DOHH2 (cell line): Measurements from ENCODE around the gene CARNS1.

Experiments
- H3F3A ChIP-seq: fragments of 200-600 bp; sonication (generic), shearing (Covaris generic); 2 replicates; pipeline ENCODE4 v1.6.0; 2016; ENCODE audit warnings: antibody characterized with exemption, mild to moderate bottlenecking; ENCODE audit not compliant: control insufficient read depth, insufficient read depth
- H3K27ac ChIP-seq: fragments of 200-600 bp; sonication (generic); 2 replicates; pipeline ENCODE4 v1.5.1; 2014; ENCODE audit warnings: low read depth, mild to moderate bottlenecking, low read length, moderate library complexity
- H3K27me3 ChIP-seq: fragments of 200-600 bp; sonication (generic); 2 replicates; pipeline ENCODE4 v1.6.1; 2014; ENCODE audit warnings: mild to moderate bottlenecking, low read length, mixed read lengths; ENCODE audit not compliant: control insufficient read depth
- H3K36me3 ChIP-seq: fragments of 200-600 bp; sonication (generic); 2 replicates; pipeline ENCODE4 v1.6.1; 2014; ENCODE audit warnings: mild to moderate bottlenecking, low read length, moderate library complexity, mixed read lengths; ENCODE audit not compliant: control insufficient read depth
- H3K4me1 ChIP-seq: fragments of 200-600 bp; sonication (generic); 2 replicates; pipeline ENCODE4 v1.6.1; 2014; ENCODE audit warnings: mild to moderate bottlenecking, low read length, mixed read lengths; ENCODE audit not compliant: control insufficient read depth
- H3K4me2 ChIP-seq: fragments of 200-600 bp; sonication (generic); 2 replicates; pipeline ENCODE4 v1.6.0; 2014; ENCODE audit warnings: mild to moderate bottlenecking, low read length, moderate library complexity
- H3K4me3 ChIP-seq: fragments of 200-600 bp; sonication (generic); 2 replicates; pipeline ENCODE4 v1.5.1; 2014; ENCODE audit warnings: mild to moderate bottlenecking, low read length, mixed read lengths
- H3K79me2 ChIP-seq: fragments of 200-600 bp; sonication (generic); 2 replicates; pipeline ENCODE4 v1.6.1; 2014; ENCODE audit warnings: mild to moderate bottlenecking, low read length, mixed read lengths; ENCODE audit not compliant: control insufficient read depth
- H3K9me2 ChIP-seq: fragments of 200-600 bp; sonication (generic); replicated peaks from 2 replicates; pipeline ENCODE4 v1.6.1; 2014; ENCODE audit warnings: mild to moderate bottlenecking, low read length, mixed read lengths; ENCODE audit not compliant: control insufficient read depth
- H3K9me3 ChIP-seq: fragments of 200-600 bp; sonication (generic); 2 replicates; pipeline ENCODE4 v1.6.1; 2014; ENCODE audit warnings: antibody characterized with exemption, low read length, mixed read lengths; ENCODE audit not compliant: control insufficient read depth, insufficient read depth
- H4K20me1 ChIP-seq: fragments of 200-600 bp; sonication (generic); 2 replicates; pipeline ENCODE4 v1.6.0; 2014; ENCODE audit warnings: low read depth, mild to moderate bottlenecking, antibody characterized with exemption, low read length, moderate library complexity; ENCODE audit not compliant: control insufficient read depth, insufficient read depth
- EZH2phosphoT487 ChIP-seq: fragments of 200-600 bp; sonication (generic); IDR thresholded peaks from 2 replicates; pipeline ENCODE4 v1.6.1; 2017; ENCODE audit warnings: borderline replicate concordance, mild to moderate bottlenecking, antibody characterized with exemption, low read length, moderate library complexity, mixed read lengths
- TF ChIP-seq, protein P1 (sequence below): fragments of 200-600 bp; sonication (generic); IDR thresholded peaks from one replicate; pipeline ENCODE4 v1.5.1; 2014; ENCODE audit warnings: antibody characterized with exemption, mild to moderate bottlenecking, low read depth, low read length; ENCODE audit not compliant: poor library complexity, severe bottlenecking

The CARNS1 gene

DNA sequence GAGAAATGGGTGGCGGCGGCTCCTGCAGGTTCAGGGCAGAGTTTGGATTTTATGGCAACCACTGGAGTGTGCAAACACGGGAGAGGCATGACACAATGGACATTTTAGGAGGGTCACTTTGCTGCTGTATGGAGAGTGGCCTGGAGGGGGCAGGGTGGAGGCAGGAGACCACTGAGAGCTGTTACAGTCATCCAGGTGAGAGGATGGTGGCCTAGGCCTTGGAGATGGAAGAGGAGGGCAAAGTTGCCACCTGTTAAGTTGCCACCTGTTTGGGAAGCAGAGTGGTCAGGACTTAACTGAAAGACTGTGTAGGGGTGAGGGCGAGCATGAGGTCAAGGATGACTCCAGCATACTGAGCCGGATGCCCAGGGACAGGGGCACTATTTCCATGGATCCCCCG, 26.0 kb upstream of the CARNS1 start:
- H3K4me2 ChIP-seq = no peak overlapping the region

DNA sequence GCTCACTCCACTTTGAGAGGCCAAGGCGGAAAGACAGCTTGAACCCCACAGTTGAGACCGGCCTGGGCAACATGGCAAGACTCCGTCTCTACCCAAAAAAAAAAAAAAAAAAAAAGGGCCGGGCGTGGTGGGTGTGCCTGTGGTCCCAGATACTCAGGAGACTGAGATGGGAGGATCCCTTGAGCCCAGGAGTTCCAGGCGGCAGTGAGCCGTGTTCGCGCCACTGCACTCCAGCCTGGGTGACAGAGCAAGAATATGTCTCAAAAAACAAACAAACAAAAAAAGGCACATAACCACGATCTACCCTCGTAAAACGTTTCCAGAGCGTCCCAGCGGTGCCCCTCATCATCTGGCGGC, 24.6 kb upstream of the CARNS1 start:
- H3K36me3 ChIP-seq = peaks cover 31% of the 10 kb centered on the region
- H3F3A ChIP-seq = 0 out of 2 replicates have a peak, but pooled peaks cover 4% of the 10 kb centered on the region
- peak overlapping the region; percentile 75 for H3K4me3 ChIP-seq
- H3K79me2 ChIP-seq = peaks cover 42% of the 10 kb centered on the region
- H3K9me3 ChIP-seq = no peaks in the 10 kb centered on the region
- peaks cover 35% of the 10 kb centered on the region for H3K4me1 ChIP-seq
- peak overlapping the region; percentile 90 for H3K4me2 ChIP-seq
- H3K9me2 ChIP-seq = no peaks in the 10 kb centered on the region
- H3K27ac ChIP-seq = no peak overlapping the region; the same call in 1 of the 2 replicates
- H3K27me3 ChIP-seq = no peaks in the 10 kb centered on the region
- H4K20me1 ChIP-seq = no peaks in the 10 kb centered on the region
- TF ChIP-seq, protein P1, sequence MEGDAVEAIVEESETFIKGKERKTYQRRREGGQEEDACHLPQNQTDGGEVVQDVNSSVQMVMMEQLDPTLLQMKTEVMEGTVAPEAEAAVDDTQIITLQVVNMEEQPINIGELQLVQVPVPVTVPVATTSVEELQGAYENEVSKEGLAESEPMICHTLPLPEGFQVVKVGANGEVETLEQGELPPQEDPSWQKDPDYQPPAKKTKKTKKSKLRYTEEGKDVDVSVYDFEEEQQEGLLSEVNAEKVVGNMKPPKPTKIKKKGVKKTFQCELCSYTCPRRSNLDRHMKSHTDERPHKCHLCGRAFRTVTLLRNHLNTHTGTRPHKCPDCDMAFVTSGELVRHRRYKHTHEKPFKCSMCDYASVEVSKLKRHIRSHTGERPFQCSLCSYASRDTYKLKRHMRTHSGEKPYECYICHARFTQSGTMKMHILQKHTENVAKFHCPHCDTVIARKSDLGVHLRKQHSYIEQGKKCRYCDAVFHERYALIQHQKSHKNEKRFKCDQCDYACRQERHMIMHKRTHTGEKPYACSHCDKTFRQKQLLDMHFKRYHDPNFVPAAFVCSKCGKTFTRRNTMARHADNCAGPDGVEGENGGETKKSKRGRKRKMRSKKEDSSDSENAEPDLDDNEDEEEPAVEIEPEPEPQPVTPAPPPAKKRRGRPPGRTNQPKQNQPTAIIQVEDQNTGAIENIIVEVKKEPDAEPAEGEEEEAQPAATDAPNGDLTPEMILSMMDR = no peak
- TF ChIP-seq EZH2phosphoT487 = no peak

More for the DNA sequence above, 26.0 kb upstream of the CARNS1 start:
- Histone ChIP-seq H3F3A (0 out of 2 replicates have a peak, but pooled peaks cover 2% of the 10 kb centered on the region), H3K27ac (no peak overlapping the region), H3K27me3 (0 out of 2 replicates have a peak, but pooled peaks cover 3% of the 10 kb centered on the region), H3K9me2 (no peaks in the 10 kb centered on the region), H3K36me3 (peaks cover 22% of the 10 kb centered on the region), H3K4me1 (peaks cover 35% of the 10 kb centered on the region), H3K9me3 (no peaks in the 10 kb centered on the region), H3K4me3 (no peak overlapping the region), H4K20me1 (no peaks in the 10 kb centered on the region), H3K79me2 (peaks cover 36% of the 10 kb centered on the region)
- TF ChIP-seq EZH2phosphoT487 = no peak
- TF ChIP-seq, protein P1 = peak; percentile 81

DNA sequence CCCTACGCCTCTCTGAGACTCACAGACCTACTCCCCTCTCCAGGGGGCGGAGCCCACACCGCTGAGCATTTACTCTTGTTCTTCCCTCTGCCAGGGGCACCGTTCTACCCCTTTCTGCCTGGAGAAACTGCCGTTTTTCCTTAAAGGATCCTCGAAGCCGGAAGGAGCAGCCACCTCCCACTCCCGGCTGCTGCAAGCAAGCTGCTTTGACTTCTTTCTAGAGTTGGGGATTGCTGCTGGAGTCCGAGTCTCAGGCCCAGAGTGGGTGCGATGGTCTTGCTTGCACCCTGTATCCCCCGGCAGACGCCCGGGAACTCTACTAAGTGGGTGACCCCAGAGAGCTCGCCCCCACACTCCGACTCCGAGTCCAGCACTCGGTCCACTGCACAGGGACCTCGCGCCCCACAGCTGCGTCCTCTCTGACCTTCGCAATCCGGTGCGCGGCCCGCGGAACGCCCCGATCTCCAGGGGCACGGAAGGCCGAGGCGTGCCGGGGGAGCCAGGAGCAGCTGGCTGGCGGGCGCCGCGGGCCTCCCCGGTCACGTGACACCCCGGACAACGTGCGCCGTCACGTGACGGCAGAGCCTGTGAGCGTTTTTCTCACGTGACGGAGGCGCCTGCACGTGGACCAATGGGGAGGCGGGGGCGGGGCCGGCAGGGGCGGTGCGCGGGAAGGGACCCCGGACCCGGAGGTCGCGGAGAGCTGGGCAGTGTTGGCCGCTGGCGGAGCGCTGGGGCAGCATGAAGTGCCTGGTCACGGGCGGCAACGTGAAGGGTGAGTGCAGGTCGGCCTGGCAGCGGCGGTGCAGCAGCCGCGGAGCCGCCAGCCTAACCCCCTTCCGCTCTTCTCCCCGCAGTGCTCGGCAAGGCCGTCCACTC, 23.9 kb upstream of the CARNS1 start, which contains the start of gene RAD9A:
RAD9A (plus strand) TSS at position 683 of the 879 bp plus-strand sequence; CDS start at position 742, 59 bp downstream.
- Histone ChIP-seq H3K79me2 (peaks cover 47% of the 10 kb centered on the region), H3K36me3 (peaks cover 37% of the 10 kb centered on the region), H3K27ac (peak within 1 kb of the TSS; percentile 46), H3F3A (0 out of 2 replicates have a peak, but pooled peaks cover 4% of the 10 kb centered on the region), H3K4me2 (peak within 1 kb of the TSS; percentile 90), H3K4me1 (peaks cover 38% of the 10 kb centered on the region), H3K4me3 (peak within 1 kb of the TSS; percentile 75), H4K20me1 (no peaks in the 10 kb centered on the region), H3K9me2 (no peaks in the 10 kb centered on the region), H3K9me3 (no peaks in the 10 kb centered on the region), H3K27me3 (no peaks in the 10 kb centered on the region)
- TF ChIP-seq EZH2phosphoT487 = no peak
- TF ChIP-seq, protein P1 = no peak
